ENCODE results near the gene PNPLA5.

Gene PNPLA5

DNA sequence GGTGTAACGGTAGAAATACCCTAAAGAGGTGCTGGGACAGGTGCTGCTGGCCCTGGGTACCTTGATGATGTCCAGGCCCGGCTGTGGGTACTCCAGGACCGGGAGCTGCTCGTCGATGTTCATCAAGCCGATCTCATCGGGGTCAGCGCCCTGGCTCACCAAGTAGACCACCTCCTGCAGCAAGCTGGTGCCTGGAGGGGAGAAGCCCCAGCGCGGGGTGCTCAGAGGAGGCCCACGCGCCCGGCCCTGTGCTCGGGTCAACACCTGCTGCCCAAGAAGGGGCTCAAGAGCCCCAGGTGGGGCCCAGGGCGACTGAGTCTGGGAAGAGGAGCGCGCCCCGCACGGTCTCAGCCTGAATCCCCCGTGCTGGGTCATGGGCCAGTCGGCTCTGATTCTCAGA lies 50.1 kb downstream of the PNPLA5 start (continued):
- TF ChIP-seq, protein P1, sequence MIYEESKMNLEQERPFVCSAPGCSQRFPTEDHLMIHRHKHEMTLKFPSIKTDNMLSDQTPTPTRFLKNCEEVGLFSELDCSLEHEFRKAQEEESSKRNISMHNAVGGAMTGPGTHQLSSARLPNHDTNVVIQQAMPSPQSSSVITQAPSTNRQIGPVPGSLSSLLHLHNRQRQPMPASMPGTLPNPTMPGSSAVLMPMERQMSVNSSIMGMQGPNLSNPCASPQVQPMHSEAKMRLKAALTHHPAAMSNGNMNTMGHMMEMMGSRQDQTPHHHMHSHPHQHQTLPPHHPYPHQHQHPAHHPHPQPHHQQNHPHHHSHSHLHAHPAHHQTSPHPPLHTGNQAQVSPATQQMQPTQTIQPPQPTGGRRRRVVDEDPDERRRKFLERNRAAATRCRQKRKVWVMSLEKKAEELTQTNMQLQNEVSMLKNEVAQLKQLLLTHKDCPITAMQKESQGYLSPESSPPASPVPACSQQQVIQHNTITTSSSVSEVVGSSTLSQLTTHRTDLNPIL (CRISPR knock-in tag; IDR thresholded peaks at IDR 0.05; ENCODE audit: low read depth), result no peak
- TF ChIP-seq, protein P2, sequence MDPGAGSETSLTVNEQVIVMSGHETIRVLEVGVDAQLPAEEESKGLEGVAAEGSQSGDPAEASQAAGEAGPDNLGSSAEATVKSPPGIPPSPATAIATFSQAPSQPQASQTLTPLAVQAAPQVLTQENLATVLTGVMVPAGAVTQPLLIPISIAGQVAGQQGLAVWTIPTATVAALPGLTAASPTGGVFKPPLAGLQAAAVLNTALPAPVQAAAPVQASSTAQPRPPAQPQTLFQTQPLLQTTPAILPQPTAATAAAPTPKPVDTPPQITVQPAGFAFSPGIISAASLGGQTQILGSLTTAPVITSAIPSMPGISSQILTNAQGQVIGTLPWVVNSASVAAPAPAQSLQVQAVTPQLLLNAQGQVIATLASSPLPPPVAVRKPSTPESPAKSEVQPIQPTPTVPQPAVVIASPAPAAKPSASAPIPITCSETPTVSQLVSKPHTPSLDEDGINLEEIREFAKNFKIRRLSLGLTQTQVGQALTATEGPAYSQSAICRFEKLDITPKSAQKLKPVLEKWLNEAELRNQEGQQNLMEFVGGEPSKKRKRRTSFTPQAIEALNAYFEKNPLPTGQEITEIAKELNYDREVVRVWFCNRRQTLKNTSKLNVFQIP (CRISPR knock-in tag; IDR thresholded peaks at IDR 0.05; ENCODE audit: borderline replicate concordance, low read depth), result no peak
- TF ChIP-seq PPARA (CRISPR knock-in tag; IDR thresholded peaks at IDR 0.05; ENCODE audit: borderline replicate concordance) (no peak), RARB (CRISPR knock-in tag; IDR thresholded peaks at IDR 0.05) (no peak)
- TF ChIP-seq, protein P3, sequence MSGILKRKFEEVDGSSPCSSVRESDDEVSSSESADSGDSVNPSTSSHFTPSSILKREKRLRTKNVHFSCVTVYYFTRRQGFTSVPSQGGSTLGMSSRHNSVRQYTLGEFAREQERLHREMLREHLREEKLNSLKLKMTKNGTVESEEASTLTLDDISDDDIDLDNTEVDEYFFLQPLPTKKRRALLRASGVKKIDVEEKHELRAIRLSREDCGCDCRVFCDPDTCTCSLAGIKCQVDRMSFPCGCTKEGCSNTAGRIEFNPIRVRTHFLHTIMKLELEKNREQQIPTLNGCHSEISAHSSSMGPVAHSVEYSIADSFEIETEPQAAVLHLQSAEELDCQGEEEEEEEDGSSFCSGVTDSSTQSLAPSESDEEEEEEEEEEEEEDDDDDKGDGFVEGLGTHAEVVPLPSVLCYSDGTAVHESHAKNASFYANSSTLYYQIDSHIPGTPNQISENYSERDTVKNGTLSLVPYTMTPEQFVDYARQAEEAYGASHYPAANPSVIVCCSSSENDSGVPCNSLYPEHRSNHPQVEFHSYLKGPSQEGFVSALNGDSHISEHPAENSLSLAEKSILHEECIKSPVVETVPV (CRISPR knock-in tag; IDR thresholded peaks at IDR 0.05), result no peak

DNA sequence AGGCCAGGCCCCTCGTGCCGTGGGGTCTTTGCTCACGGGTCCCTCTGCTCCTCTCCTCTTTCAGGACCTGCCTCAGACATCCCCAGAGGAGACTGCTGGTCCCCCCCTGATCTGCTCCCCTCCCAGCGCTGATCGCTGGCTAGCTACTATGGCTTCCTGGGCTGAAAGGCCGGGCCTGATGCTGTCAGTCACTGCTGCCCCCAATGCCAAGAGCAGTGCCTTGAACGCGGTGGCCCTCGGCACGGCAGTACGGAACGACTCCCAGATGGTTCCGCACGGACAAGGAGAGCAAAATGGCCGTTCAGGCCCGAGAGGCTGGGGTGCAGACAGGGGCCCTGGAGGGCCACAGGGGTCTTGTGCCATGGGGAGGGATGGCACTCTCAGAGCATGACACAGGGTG lies 51.0 kb downstream of the PNPLA5 start:
- TF ChIP-seq ZFP3 (CRISPR knock-in tag; IDR thresholded peaks at IDR 0.05) (no peak), ZFP30 (CRISPR knock-in tag; IDR thresholded peaks at IDR 0.05) (no peak), ZNF8 (CRISPR knock-in tag; IDR thresholded peaks at IDR 0.05) (no peak), TOX (CRISPR knock-in tag; IDR thresholded peaks at IDR 0.05; ENCODE audit: borderline replicate concordance) (no peak), RARB (CRISPR knock-in tag; IDR thresholded peaks at IDR 0.05) (no peak), GLIS3 (CRISPR knock-in tag; IDR thresholded peaks at IDR 0.05) (no peak), ISL1 (CRISPR knock-in tag; IDR thresholded peaks at IDR 0.05) (no peak), TCF4 (CRISPR knock-in tag; IDR thresholded peaks at IDR 0.05; ENCODE audit: borderline replicate concordance) (no peak), CSDC2 (CRISPR knock-in tag; IDR thresholded peaks at IDR 0.05) (no peak)
- TF ChIP-seq, protein P4, sequence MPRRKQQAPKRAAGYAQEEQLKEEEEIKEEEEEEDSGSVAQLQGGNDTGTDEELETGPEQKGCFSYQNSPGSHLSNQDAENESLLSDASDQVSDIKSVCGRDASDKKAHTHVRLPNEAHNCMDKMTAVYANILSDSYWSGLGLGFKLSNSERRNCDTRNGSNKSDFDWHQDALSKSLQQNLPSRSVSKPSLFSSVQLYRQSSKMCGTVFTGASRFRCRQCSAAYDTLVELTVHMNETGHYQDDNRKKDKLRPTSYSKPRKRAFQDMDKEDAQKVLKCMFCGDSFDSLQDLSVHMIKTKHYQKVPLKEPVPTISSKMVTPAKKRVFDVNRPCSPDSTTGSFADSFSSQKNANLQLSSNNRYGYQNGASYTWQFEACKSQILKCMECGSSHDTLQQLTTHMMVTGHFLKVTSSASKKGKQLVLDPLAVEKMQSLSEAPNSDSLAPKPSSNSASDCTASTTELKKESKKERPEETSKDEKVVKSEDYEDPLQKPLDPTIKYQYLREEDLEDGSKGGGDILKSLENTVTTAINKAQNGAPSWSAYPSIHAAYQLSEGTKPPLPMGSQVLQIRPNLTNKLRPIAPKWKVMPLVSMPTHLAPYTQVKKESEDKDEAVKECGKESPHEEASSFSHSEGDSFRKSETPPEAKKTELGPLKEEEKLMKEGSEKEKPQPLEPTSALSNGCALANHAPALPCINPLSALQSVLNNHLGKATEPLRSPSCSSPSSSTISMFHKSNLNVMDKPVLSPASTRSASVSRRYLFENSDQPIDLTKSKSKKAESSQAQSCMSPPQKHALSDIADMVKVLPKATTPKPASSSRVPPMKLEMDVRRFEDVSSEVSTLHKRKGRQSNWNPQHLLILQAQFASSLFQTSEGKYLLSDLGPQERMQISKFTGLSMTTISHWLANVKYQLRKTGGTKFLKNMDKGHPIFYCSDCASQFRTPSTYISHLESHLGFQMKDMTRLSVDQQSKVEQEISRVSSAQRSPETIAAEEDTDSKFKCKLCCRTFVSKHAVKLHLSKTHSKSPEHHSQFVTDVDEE (CRISPR knock-in tag; IDR thresholded peaks at IDR 0.05), result no peak
- TF ChIP-seq, protein P3 (CRISPR knock-in tag; IDR thresholded peaks at IDR 0.05), result no peak

DNA sequence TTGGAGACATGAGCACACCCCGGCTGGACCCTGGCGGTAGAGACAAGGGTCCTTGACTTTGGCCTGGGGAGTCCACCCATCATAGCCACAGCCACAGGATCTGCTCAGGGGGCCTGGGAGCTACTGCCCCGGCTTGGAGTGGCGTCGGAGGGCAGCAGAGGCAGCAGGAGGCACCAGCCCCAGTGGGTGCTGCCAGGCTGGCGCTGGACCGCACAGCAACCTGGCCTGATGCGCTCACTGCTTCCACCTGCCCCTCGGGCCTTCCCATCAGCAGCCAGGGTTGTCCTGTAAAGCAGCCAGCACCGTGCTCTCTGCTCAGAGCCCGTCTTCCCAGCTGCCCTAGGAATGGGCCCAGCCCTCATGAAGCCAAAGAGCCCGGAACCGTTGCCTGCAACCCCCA lies 51.4 kb downstream of the PNPLA5 start:
- no peak for ATAC-seq
- no peak for TF ChIP-seq ZNF8 (CRISPR knock-in tag; IDR thresholded peaks at IDR 0.05)
- TF ChIP-seq SNAI2 (CRISPR knock-in tag; IDR thresholded peaks at IDR 0.05), result no peak
- no peak for TF ChIP-seq GLIS3 (CRISPR knock-in tag; IDR thresholded peaks at IDR 0.05)
- no peak for TF ChIP-seq ZFP30 (CRISPR knock-in tag; IDR thresholded peaks at IDR 0.05)

More for the DNA sequence above, 51.0 kb downstream of the PNPLA5 start:
- no peak for ATAC-seq

DNA sequence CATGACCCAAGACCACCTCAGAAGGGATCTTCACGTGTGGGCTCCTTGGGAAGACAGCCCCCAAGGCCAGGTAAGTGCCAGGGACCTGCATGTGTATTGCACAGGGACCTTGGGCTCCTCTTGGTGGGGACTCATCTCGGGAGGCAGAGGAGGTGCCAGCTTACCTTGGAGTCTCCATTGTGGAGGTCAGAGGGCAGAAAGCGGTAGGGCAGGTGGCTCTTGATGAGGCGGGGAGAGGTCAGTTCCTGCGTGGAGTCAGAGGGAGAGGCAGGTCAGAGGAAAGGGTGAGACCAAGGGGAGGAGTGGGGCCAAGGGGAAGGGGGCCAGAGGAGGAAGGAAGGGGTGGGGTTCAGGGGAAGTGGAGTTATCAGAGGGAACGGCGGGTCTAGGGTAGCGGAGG lies 52.0 kb downstream of the PNPLA5 start:
- TF ChIP-seq ZNF8 (CRISPR knock-in tag; IDR thresholded peaks at IDR 0.05), result no peak
- TF ChIP-seq, protein P5, sequence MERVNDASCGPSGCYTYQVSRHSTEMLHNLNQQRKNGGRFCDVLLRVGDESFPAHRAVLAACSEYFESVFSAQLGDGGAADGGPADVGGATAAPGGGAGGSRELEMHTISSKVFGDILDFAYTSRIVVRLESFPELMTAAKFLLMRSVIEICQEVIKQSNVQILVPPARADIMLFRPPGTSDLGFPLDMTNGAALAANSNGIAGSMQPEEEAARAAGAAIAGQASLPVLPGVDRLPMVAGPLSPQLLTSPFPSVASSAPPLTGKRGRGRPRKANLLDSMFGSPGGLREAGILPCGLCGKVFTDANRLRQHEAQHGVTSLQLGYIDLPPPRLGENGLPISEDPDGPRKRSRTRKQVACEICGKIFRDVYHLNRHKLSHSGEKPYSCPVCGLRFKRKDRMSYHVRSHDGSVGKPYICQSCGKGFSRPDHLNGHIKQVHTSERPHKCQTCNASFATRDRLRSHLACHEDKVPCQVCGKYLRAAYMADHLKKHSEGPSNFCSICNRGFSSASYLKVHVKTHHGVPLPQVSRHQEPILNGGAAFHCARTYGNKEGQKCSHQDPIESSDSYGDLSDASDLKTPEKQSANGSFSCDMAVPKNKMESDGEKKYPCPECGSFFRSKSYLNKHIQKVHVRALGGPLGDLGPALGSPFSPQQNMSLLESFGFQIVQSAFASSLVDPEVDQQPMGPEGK (CRISPR knock-in tag; IDR thresholded peaks at IDR 0.05; ENCODE audit: borderline replicate concordance), result no peak
- no peak for TF ChIP-seq ZC3H10 (CRISPR knock-in tag; IDR thresholded peaks at IDR 0.05)
- TF ChIP-seq OSR1 (CRISPR knock-in tag; IDR thresholded peaks at IDR 0.05), result no peak
- no peak for TF ChIP-seq ARNTL (CRISPR knock-in tag; IDR thresholded peaks at IDR 0.05; ENCODE audit: borderline replicate concordance, low read depth)
- no peak for TF ChIP-seq CSDC2 (CRISPR knock-in tag; IDR thresholded peaks at IDR 0.05)
- no peak for TF ChIP-seq ISL1 (CRISPR knock-in tag; IDR thresholded peaks at IDR 0.05)
- no peak for TF ChIP-seq TCF4 (CRISPR knock-in tag; IDR thresholded peaks at IDR 0.05; ENCODE audit: borderline replicate concordance)
- TF ChIP-seq RARB (CRISPR knock-in tag; IDR thresholded peaks at IDR 0.05), result no peak
- no peak for TF ChIP-seq ZFP3 (CRISPR knock-in tag; IDR thresholded peaks at IDR 0.05)
- no peak for TF ChIP-seq TOX (CRISPR knock-in tag; IDR thresholded peaks at IDR 0.05; ENCODE audit: borderline replicate concordance)
- TF ChIP-seq GLIS3 (CRISPR knock-in tag; IDR thresholded peaks at IDR 0.05), result no peak
- TF ChIP-seq, protein P1 (CRISPR knock-in tag; IDR thresholded peaks at IDR 0.05; ENCODE audit: low read depth), result no peak
- TF ChIP-seq BACH2 (CRISPR knock-in tag; IDR thresholded peaks at IDR 0.05; ENCODE audit: borderline replicate concordance), result no peak
- ATAC-seq, result no peak

All from SK-N-SH treated with all-trans-retinoic acid at 6 μM for 48 hours (cell line).